Measurements from ENCODE around the gene PHB1. TPM values are rescaled to one million over a fixed set of nuclear protein-coding genes. Genes with fewer than 3 reads are reported as not detected.
A peak's percentile ranks its signal among the peaks of the same experiment; 100 is the strongest.
"Not testable (repeated sequence)": the region's sequence is repeated elsewhere in the genome, so short reads cannot be mapped to it uniquely, and the experiment has no call there.

The PHB1 gene
- total RNA-seq, 4 donors from 2014 or later = 61.7 to 119 (median 106) TPM

GRCh38 chr17:49399995-49400394 lies 14.7 kb downstream of the PHB1 start:
- H3K9me3 ChIP-seq = no peaks in the 10 kb centered on the region
- H3K27ac ChIP-seq = peak overlapping the region in 1 of 4 donors; percentile 10
- 66 to 69% methylated on average over 3 of the region's 3 CpGs for WGBS, 2 donors
- intact Hi-C loops (cut with DNase I) = no loop called here
- no peak for TF ChIP-seq CTCF (IDR thresholded peaks at IDR 0.05)
- H3K27me3 ChIP-seq = no peaks in the 10 kb centered on the region
- no peak overlapping the region for H3K4me3 ChIP-seq
- H3K36me3 ChIP-seq = peaks cover 3 to 29% (median 9%) of the 10 kb centered on the region in 3 donors
- H3K4me1 ChIP-seq = peaks cover 0 to 14% (median 0%) of the 10 kb centered on the region in 3 donors
- DNase-seq = no peak

DNA sequence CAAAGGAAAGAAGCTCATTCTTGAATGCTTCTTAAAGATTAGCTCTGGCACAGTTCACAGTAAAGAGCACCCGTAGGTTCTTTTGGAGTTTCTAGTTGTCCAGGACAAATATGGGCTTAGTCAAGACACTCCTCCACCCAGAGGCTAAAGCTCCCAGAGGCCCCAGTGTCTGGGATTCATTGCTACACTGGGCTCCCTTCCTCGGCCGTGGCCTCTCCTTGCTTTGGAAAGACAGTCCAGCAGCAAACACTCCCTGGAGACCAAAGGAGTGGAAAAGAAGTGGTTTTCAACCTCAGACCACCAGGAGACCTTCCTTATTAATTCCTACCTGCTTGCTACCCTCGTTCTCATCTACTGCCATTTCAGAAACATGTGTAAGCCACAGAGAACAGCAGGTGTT lies 17.1 kb downstream of the PHB1 start:
- intact Hi-C loops (cut with DNase I) = no loop called here

GRCh38 chr17:49393491-49394255 lies 21.0 kb downstream of the PHB1 start:
- no peaks in the 10 kb centered on the region for H3K36me3 ChIP-seq
- peaks cover 10 to 52% (median 23%) of the 10 kb centered on the region in 3 donors for H3K4me1 ChIP-seq
- no peaks in the 10 kb centered on the region for H3K9me3 ChIP-seq
- intact Hi-C loops (cut with DNase I) = loop anchor here (2.0 kb wide), 1 partner anchor 77 kb away; no protein-coding TSS in a partner anchor
- no peak overlapping the region for H3K27ac ChIP-seq
- DNase-seq = no peak
- no peak overlapping the region for H3K4me3 ChIP-seq
- whole genome bisulfite sequencing, 2 donors = 70% methylated on average over 8 of the region's 8 CpGs
- H3K27me3 ChIP-seq = no peaks in the 10 kb centered on the region
- TF ChIP-seq POLR2A (IDR thresholded peaks at IDR 0.05) (no peak), CTCF (IDR thresholded peaks at IDR 0.05) (no peak)

More for the DNA sequence above, 17.1 kb downstream of the PHB1 start:
- peaks cover 0 to 5% (median 0%) of the 10 kb centered on the region in 3 donors for H3K36me3 ChIP-seq
- DNase-seq = no peak
- H3K27ac ChIP-seq = no peak overlapping the region
- H3K9me3 ChIP-seq = no peaks in the 10 kb centered on the region
- H3K27me3 ChIP-seq = no peaks in the 10 kb centered on the region
- H3K4me1 ChIP-seq = peaks cover 0 to 24% (median 4%) of the 10 kb centered on the region in 3 donors
- H3K4me3 ChIP-seq = no peak overlapping the region
- TF ChIP-seq CTCF (IDR thresholded peaks at IDR 0.05) (no peak), POLR2A (IDR thresholded peaks at IDR 0.05) (no peak)
- 30 to 65% methylated on average over 4 of the region's 4 CpGs for WGBS, 2 donors

DNA sequence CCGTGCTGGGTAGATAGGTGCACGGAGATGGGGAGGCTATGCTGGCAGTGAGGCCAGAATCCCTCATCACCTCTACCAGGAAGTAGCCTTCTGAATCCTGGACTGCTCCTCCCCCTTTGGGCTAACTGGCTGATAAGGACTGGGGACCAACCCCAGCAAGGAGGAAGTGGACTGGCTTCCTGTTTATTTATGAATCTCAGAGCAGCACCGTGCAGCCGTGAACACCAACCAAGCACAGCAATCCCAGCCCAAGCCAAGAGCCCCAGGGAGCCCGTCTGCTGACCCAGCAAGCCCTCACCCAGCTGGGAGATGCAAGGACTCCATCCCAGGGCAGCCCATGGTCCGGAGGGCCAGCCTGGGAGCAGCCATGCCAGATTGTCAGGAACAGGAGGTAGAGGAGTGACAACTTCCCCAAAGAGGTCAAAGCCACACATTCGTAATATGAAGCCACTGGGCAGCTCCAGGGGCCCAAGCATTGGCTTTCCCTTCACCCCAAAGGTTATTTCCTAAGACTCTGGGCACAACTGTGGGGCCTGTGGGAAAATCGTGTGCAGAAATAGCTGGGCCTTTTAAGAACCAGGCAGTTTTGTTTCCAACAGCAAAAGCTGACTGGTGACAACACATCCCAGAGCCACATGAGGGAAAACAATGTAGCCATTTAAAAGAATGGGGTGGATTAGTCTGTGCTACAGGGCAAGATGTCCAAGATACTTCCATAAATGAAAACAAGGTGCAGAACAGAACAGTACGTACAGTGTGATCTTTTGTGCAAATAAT lies 23.9 kb downstream of the PHB1 start:
- no peak overlapping the region for H3K4me3 ChIP-seq
- no peak for TF ChIP-seq POLR2A (IDR thresholded peaks at IDR 0.05)
- TF ChIP-seq CTCF (IDR thresholded peaks at IDR 0.05) = no peak
- H3K27ac ChIP-seq = peak overlapping the region; percentile 45 to 84 (median 69)
- intact Hi-C loops (cut with DNase I) = no loop called here
- H3K27me3 ChIP-seq = no peaks in the 10 kb centered on the region
- 53 to 57% methylated on average over 4 to 5 of the region's 9 CpGs for WGBS, 2 donors
- DNase-seq = no peak
- H3K36me3 ChIP-seq = no peaks in the 10 kb centered on the region
- peaks cover 10 to 63% (median 23%) of the 10 kb centered on the region in 3 donors for H3K4me1 ChIP-seq
- H3K9me3 ChIP-seq = no peaks in the 10 kb centered on the region

DNA sequence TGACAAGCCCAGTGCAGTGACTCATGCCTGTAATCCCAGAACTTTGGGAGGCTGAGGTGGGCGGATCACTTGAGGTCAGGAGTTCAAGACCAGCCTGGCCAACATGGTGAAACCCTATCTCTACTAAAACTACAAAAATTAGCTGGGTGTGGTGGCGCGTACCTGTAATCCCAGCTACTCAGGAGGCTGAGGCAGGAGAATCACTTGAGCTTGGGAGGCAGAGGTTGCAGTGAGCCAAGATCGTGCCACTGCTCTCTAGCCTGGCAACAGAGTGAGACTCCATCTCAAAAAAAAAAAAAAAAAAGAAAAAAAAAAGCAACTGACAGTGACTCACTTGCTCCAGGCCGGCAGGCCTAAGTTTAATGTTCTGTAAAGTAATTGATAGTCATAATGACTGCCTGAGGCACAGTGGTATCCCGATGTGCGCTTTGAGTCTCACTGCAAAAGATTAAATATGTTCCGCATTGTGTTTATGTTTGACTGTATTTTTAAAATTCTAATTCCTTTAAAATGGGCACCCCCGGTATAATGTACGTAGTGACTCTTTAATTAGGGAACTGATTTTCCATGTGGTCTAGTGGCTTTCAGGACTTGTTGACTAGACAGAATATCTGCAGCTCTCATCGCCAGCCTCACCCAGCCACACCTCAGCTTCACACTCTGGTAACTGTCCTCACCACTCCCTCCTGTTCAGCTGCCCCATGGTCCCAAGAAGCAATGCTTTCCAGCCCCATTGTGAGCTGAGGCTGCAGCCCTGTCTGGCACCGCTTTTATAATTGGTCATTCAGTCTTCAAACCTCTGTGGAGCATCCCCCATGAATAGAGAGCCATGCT lies 25.0 kb downstream of the PHB1 start:
- H3K27me3 ChIP-seq; H3K4me3 ChIP-seq; DNase-seq; intact Hi-C loops (cut with DNase I); H3K36me3 ChIP-seq; H3K9me3 ChIP-seq: not testable (repeated sequence)
- WGBS, 2 donors = 40 to 49% methylated on average over 12 of the region's 12 CpGs
- H3K27ac ChIP-seq = peak overlapping the region; percentile 45 to 84 (median 69)
- peaks cover 10 to 65% (median 21%) of the 10 kb centered on the region in 3 donors for H3K4me1 ChIP-seq
